Natural killer cell (primary cell): Measurements from ENCODE around the gene FKBP1A. TPM values are rescaled to one million over a fixed set of nuclear protein-coding genes. Genes with fewer than 3 reads are reported as not detected.

Experiments used
- ATAC-seq, 3 donors: fragments of 150-1000 bp in 2 of 3; fragments of 200-7000 bp in 1 of 3; cut with Tn5 transposase; 1 replicate in 1 of 3; 2 replicates in 2 of 3; pipeline ENCODE4 v1.10.0; 2021; ENCODE audit warnings: mild to moderate bottlenecking in 2 of 3, moderate library complexity in 2 of 3
- DNase-seq, 2 donors: peaks; one replicate each; pipeline versions ENCODE4 v3.0.0 to v3.0.0-alpha.2; 2013 to 2021; ENCODE audit warnings: mixed read lengths in 1 of 2
- H3K27ac ChIP-seq: one replicate; pipeline ENCODE4 v1.5.1; 2013; ENCODE audit warnings: mild to moderate bottlenecking, low read length
- H3K27me3 ChIP-seq: one replicate; pipeline ENCODE4 v1.6.1; 2013; ENCODE audit warnings: low read length; ENCODE audit not compliant: control insufficient read depth, insufficient read depth
- H3K36me3 ChIP-seq: one replicate; pipeline ENCODE4 v1.6.1; 2013; ENCODE audit warnings: low read length; ENCODE audit not compliant: control insufficient read depth, insufficient read depth
- H3K4me1 ChIP-seq: one replicate; pipeline ENCODE4 v1.6.1; 2013; ENCODE audit warnings: low read length; ENCODE audit not compliant: control insufficient read depth, insufficient read depth
- H3K4me3 ChIP-seq: one replicate; pipeline ENCODE4 v1.5.1; 2013; ENCODE audit warnings: low read length
- H3K9me3 ChIP-seq: one replicate; pipeline ENCODE4 v1.6.1; 2013; ENCODE audit warnings: low read length; ENCODE audit not compliant: control insufficient read depth, insufficient read depth
- H3K27ac Mint-ChIP-seq, 2 donors: one replicate each; pipeline ENCODE4 v1.8.0; 2022; ENCODE audit warnings: mild to moderate bottlenecking in 2 of 2, mixed read lengths in 2 of 2, moderate library complexity in 1 of 2
- H3K27me3 Mint-ChIP-seq, 2 donors: one replicate each; pipeline ENCODE4 v1.8.0; 2022; ENCODE audit warnings: low read depth in 2 of 2, mixed read lengths in 2 of 2
- H3K36me3 Mint-ChIP-seq: one replicate; pipeline ENCODE4 v1.8.0; 2022; ENCODE audit warnings: mixed read lengths
- H3K4me1 Mint-ChIP-seq, 2 donors: one replicate each; pipeline ENCODE4 v1.8.0; 2022; ENCODE audit warnings: mixed read lengths in 2 of 2
- H3K4me3 Mint-ChIP-seq: one replicate; pipeline ENCODE4 v1.8.0; 2022; ENCODE audit warnings: mild to moderate bottlenecking, moderate library complexity, mixed read lengths
- H3K9me3 Mint-ChIP-seq, 2 donors: one replicate each; pipeline ENCODE4 v1.8.0; 2022; ENCODE audit warnings: mixed read lengths in 2 of 2
- WGBS: methylation state at CpG from one replicate; pipeline ENCODE4 v1.1.7; 2013; ENCODE audit warnings: missing lambda C conversion rate; ENCODE audit not compliant: insufficient coverage; 5-methylcytosine and 5-hydroxymethylcytosine counted together
- intact Hi-C: fragments of 100-400 bp; cut with micrococcal nuclease; formaldehyde crosslinking; loops from one replicate; pipeline ENCODE4 v1.14.2; 2022
- total RNA-seq, 4 donors: library from RNA; stranded (reverse); fragments of 120-200 nt in 1 of 4; gene quantifications; one replicate each; pipeline versions ENCODE4 v1.2.3 to v1.2.4, GENCODE V29; 2013 to 2022
- TF ChIP-seq, protein P1 (sequence below): fragments of 200-600 bp; IDR thresholded peaks from one replicate; pipeline ENCODE4 v1.8.0; 2022; ENCODE audit warnings: antibody characterized with exemption

The FKBP1A gene
- total RNA-seq, 3 donors from 2014 or later (not counting 1 experiment from before 2014, with no cell fraction given): 74.6 to 76.4 (median 75.4) TPM

DNA sequence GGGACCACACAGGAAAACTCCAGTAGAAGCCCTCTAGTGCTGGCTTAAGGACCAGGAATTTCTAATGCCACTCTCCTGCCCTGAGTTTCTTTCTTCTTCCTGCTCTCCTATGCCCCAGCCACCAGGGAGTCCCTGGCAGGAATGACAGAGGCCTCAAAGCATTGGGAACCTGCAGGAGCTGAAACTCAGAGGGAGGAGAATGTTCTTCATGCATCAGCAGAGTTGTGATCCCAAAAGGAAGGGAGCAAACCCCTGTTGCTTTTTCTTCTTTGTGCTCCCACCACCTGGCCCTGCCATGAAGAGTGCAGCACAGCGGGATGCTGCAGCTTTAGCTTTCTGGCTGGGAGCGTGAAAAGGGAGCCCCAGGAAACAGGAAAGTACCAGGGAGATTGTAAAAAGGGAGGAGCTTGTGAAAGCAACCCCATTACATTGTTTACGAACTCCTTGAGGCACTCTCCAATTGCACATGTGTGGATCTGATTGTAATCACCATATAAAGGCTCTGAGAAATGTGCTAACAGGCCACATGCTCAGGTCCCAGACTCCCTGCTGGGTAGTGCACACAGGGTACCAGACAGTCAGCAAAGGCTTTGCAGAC, 34.7 kb upstream of the FKBP1A start:
- no peak overlapping the region for H3K4me3 Mint-ChIP-seq
- Histone ChIP-seq H3K36me3 (no peaks in the 10 kb centered on the region), H3K4me1 (no peaks in the 10 kb centered on the region), H3K27me3 (peaks cover 31% of the 10 kb centered on the region), H3K9me3 (no peaks in the 10 kb centered on the region), H3K4me3 (no peak overlapping the region), H3K27ac (no peak overlapping the region)
- WGBS: 86% methylated on average over 3 of the region's 3 CpGs
- no peaks in the 10 kb centered on the region for H3K9me3 Mint-ChIP-seq
- TF ChIP-seq, protein P1, sequence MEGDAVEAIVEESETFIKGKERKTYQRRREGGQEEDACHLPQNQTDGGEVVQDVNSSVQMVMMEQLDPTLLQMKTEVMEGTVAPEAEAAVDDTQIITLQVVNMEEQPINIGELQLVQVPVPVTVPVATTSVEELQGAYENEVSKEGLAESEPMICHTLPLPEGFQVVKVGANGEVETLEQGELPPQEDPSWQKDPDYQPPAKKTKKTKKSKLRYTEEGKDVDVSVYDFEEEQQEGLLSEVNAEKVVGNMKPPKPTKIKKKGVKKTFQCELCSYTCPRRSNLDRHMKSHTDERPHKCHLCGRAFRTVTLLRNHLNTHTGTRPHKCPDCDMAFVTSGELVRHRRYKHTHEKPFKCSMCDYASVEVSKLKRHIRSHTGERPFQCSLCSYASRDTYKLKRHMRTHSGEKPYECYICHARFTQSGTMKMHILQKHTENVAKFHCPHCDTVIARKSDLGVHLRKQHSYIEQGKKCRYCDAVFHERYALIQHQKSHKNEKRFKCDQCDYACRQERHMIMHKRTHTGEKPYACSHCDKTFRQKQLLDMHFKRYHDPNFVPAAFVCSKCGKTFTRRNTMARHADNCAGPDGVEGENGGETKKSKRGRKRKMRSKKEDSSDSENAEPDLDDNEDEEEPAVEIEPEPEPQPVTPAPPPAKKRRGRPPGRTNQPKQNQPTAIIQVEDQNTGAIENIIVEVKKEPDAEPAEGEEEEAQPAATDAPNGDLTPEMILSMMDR: no peak
- peaks cover 68 to 83% of the 10 kb centered on the region in 2 donors for H3K27me3 Mint-ChIP-seq
- ATAC-seq: no peak
- DNase-seq: no peak
- H3K36me3 Mint-ChIP-seq: no peaks in the 10 kb centered on the region
- no peak overlapping the region for H3K27ac Mint-ChIP-seq
- peaks cover 0 to 4% of the 10 kb centered on the region in 2 donors for H3K4me1 Mint-ChIP-seq
- intact Hi-C loops: no loop called here

DNA sequence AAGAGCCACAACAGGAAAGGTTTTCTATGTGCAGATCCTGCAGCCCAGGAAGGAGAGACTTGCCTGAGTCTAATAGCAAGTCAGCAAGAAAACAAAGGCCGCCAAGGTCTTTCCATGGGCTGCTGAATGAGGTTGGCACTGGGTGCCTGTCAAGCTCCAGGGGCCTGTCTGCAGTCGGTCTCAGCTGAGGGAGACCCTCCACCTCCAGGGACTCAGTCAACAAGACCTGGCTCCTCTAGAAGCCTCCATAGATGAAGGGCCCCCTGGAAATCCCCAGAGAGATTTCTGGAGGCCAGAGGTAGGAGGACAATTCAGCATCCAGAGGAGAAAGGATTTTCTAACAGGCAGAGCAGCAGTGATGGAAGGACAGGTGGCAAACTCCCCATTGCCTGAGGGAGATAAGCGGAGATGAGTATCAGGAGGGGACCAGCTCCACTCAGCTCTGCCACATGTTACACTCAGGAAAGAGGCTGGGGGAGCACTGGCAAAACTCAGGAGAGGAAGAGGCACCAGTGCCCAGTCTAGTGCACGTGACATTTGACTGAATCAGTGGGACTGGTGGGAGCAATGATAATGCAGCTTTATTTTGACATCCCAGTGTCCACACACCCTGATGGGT, 33.5 kb upstream of the FKBP1A start:
- intact Hi-C loops: no loop called here
- Mint-ChIP-seq H3K27me3 (peaks cover 65 to 79% of the 10 kb centered on the region in 2 donors), H3K27ac (no peak overlapping the region)

DNA sequence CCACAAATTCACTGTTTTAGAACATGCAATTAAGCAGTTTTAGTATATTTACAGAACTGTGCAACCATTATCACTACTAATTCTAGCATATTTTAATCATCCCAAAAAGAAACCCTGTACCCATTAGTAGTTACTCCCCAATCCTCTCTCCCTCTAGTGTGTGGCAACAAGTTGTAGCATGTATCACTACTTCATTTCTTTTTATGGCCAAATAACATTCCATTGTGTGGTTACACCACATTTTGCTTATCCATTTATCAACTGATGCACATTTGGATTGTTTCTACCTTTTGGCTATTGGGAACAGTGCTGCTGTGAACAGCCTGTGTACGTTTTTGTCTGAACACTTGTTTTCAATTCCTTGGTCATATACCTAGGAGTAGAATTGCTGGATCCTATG, 31.5 kb upstream of the FKBP1A start:
- Mint-ChIP-seq H3K36me3 (peaks cover 15% of the 10 kb centered on the region), H3K27me3 (peaks cover 63 to 77% of the 10 kb centered on the region in 2 donors), H3K4me3 (no peak overlapping the region), H3K9me3 (peaks cover 0 to 4% of the 10 kb centered on the region in 2 donors), H3K4me1 (peaks cover 0 to 4% of the 10 kb centered on the region in 2 donors), H3K27ac (no peak overlapping the region)
- intact Hi-C loops: no loop called here
- DNase-seq (no peak), ATAC-seq (no peak)
- WGBS: 94% methylated on average over 1 of the region's 1 CpG
- H3K27ac ChIP-seq: no peak overlapping the region
- peaks cover 4% of the 10 kb centered on the region for H3K9me3 ChIP-seq
- H3K4me3 ChIP-seq: no peak overlapping the region
- no peaks in the 10 kb centered on the region for H3K36me3 ChIP-seq
- TF ChIP-seq, protein P1: no peak
- peaks cover 15% of the 10 kb centered on the region for H3K27me3 ChIP-seq
- no peaks in the 10 kb centered on the region for H3K4me1 ChIP-seq

More for the DNA sequence above, 33.5 kb upstream of the FKBP1A start:
- Histone ChIP-seq H3K27me3 (peaks cover 22% of the 10 kb centered on the region), H3K4me1 (no peaks in the 10 kb centered on the region), H3K4me3 (no peak overlapping the region), H3K36me3 (no peaks in the 10 kb centered on the region), H3K9me3 (no peaks in the 10 kb centered on the region), H3K27ac (no peak overlapping the region)
- DNase-seq (no peak), ATAC-seq (no peak)
- Mint-ChIP-seq H3K4me3 (no peak overlapping the region), H3K9me3 (peaks cover 0 to 2% of the 10 kb centered on the region in 2 donors), H3K4me1 (peaks cover 0 to 4% of the 10 kb centered on the region in 2 donors), H3K36me3 (no peaks in the 10 kb centered on the region)
- TF ChIP-seq, protein P1: no peak
- 63% methylated on average over 4 of the region's 4 CpGs for WGBS
